H1 (cell line): Measurements from ENCODE around the gene ARG2. TPM values are rescaled to one million over a fixed set of nuclear protein-coding genes. Genes with fewer than 3 reads are reported as not detected.

Experiments used
- CTCF ChIA-PET: fragments of 300-600 bp; sonication (Branson Sonifier 250); formaldehyde crosslinking; loops from one replicate; lab custom pipeline; 2021; ENCODE audit not compliant: partially characterized antibody; lab: Charles Lee
- POLR2A ChIA-PET: fragments of 300-600 bp; sonication (Branson Sonifier 250); formaldehyde crosslinking; loops from one replicate; lab custom pipeline; 2021; ENCODE audit warnings: inconsistent platforms; ENCODE audit not compliant: partially characterized antibody; lab: Charles Lee
- DNase-seq, 2 experiments: peaks; one replicate each; pipeline versions ENCODE4 v3.0.0 to v3.0.0-alpha.2; 2010 to 2022; ENCODE audit warnings: low spot score in 2 of 2, low read depth in 1 of 2, mixed read lengths in 1 of 2
- FAIRE-seq: peaks from 2 replicates; lab custom pipeline; 2011; peaks lifted over from hg19 to GRCh38; lab: Jason Lieb, UNC
- H2AFZ ChIP-seq: 2 replicates; pipeline ENCODE4 v1.8.1; 2012; ENCODE audit warnings: low read length, inconsistent platforms
- H2AK5ac ChIP-seq: 2 replicates; pipeline ENCODE4 v1.6.1; 2013; ENCODE audit warnings: low read depth, low read length
- H2BK120ac ChIP-seq: replicated peaks from 2 replicates; pipeline ENCODE3; 2013; ENCODE audit warnings: low read depth, low read length, inconsistent platforms
- H2BK12ac ChIP-seq: 2 replicates; pipeline ENCODE4 v1.6.1; 2013; ENCODE audit warnings: low read depth, low read length
- H2BK15ac ChIP-seq: 2 replicates; pipeline ENCODE4 v1.6.1; 2013; ENCODE audit warnings: low read length
- H2BK20ac ChIP-seq: 2 replicates; pipeline ENCODE4 v1.6.1; 2013; ENCODE audit warnings: low read length
- H2BK5ac ChIP-seq: 2 replicates; pipeline ENCODE4 v1.6.1; 2013; ENCODE audit warnings: low read depth, low read length
- H3K14ac ChIP-seq: 2 replicates; pipeline ENCODE4 v1.6.1; 2013; ENCODE audit warnings: inconsistent platforms; ENCODE audit not compliant: insufficient read length
- H3K18ac ChIP-seq: 2 replicates; pipeline ENCODE4 v1.6.1; 2013; ENCODE audit warnings: low read length; ENCODE audit errors: extremely low read depth
- H3K23ac ChIP-seq: 2 replicates; pipeline ENCODE4 v1.6.1; 2013; ENCODE audit warnings: inconsistent platforms; ENCODE audit not compliant: insufficient read length
- H3K23me2 ChIP-seq: 2 replicates; pipeline ENCODE4 v1.6.1; 2013; ENCODE audit warnings: low read depth, low read length
- H3K27ac ChIP-seq: 2 replicates; pipeline ENCODE4 v1.6.1; 2011; ENCODE audit warnings: low read depth, low read length, inconsistent platforms
- H3K27me3 ChIP-seq, 4 experiments: replicated peaks in 1 of 4; 1 replicate in 1 of 4; 2 replicates in 3 of 4; pipeline versions ENCODE4 v1.6.1 to v1.8.1; 2011 to 2013; ENCODE audit warnings: low read length in 3 of 4, mild to moderate bottlenecking in 3 of 4, inconsistent platforms in 2 of 4, mixed read lengths in 2 of 4, moderate library complexity in 1 of 4; ENCODE audit not compliant: control insufficient read depth in 3 of 4, insufficient read depth in 3 of 4; ENCODE audit errors: extremely low read depth in 1 of 4
- H3K36me3 ChIP-seq, 4 experiments: 2 replicates each; pipeline versions ENCODE4 v1.6.1 to v1.8.1; 2011 to 2013; ENCODE audit warnings: mild to moderate bottlenecking in 4 of 4, low read length in 3 of 4, moderate library complexity in 2 of 4, control low read depth in 1 of 4, inconsistent platforms in 1 of 4; ENCODE audit not compliant: insufficient read depth in 4 of 4, control insufficient read depth in 2 of 4
- H3K4ac ChIP-seq: replicated peaks from 2 replicates; pipeline ENCODE3; 2013; ENCODE audit warnings: low read length, low read depth, mixed read lengths, inconsistent platforms; ENCODE audit not compliant: insufficient read length
- H3K4me1 ChIP-seq, 4 experiments: replicated peaks in 1 of 4; 1 replicate in 1 of 4; 2 replicates in 3 of 4; pipeline versions ENCODE4 v1.6.1 to v1.8.1; 2011 to 2013; ENCODE audit warnings: low read length in 3 of 4, inconsistent platforms in 2 of 4, mixed read lengths in 1 of 4; ENCODE audit not compliant: insufficient read depth in 4 of 4, control insufficient read depth in 3 of 4
- H3K4me2 ChIP-seq, 2 experiments: 2 replicates each; pipeline versions ENCODE4 v1.6.1 to v1.8.1; 2011 to 2013; ENCODE audit warnings: low read depth in 2 of 2, low read length in 2 of 2, control low read depth in 1 of 2, inconsistent platforms in 1 of 2, mild to moderate bottlenecking in 1 of 2; ENCODE audit not compliant: insufficient read depth in 1 of 2
- H3K4me3 ChIP-seq, 4 experiments: fragments of 200-600, 300-600 bp in 1 of 4; sonication (generic), shearing (Covaris generic), sonication (Bioruptor Twin) in 1 of 4; 2 replicates each; pipeline versions ENCODE4 v1.5.1 to v1.8.1; 2011 to 2016; ENCODE audit warnings: low read length in 4 of 4, low read depth in 3 of 4, control low read depth in 2 of 4, inconsistent platforms in 2 of 4, mild to moderate bottlenecking in 2 of 4, mixed read lengths in 1 of 4, moderate library complexity in 1 of 4; ENCODE audit not compliant: insufficient read depth in 2 of 4; ENCODE audit errors: extremely low read depth in 1 of 4
- H3K56ac ChIP-seq: replicated peaks from 2 replicates; pipeline ENCODE3; 2013; ENCODE audit warnings: low read depth, mild to moderate bottlenecking, mixed read lengths, low read length, inconsistent platforms; ENCODE audit not compliant: insufficient read length
- H3K79me1 ChIP-seq: 2 replicates; pipeline ENCODE4 v1.6.1; 2013; ENCODE audit warnings: low read depth, low read length, control low read depth
- H3K79me2 ChIP-seq, 2 experiments: 2 replicates each; pipeline versions ENCODE4 v1.6.1 to v1.8.1; 2012 to 2013; ENCODE audit warnings: low read length in 2 of 2, mild to moderate bottlenecking in 2 of 2, inconsistent platforms in 1 of 2; ENCODE audit not compliant: insufficient read depth in 2 of 2, control insufficient read depth in 1 of 2
- H3K9ac ChIP-seq, 4 experiments: replicated peaks in 1 of 4; 1 replicate in 1 of 4; 2 replicates in 3 of 4; pipeline versions ENCODE4 v1.6.1 to v1.8.1; 2011 to 2013; ENCODE audit warnings: low read depth in 3 of 4, low read length in 3 of 4, control low read depth in 2 of 4, mild to moderate bottlenecking in 2 of 4, moderate library complexity in 2 of 4, inconsistent platforms in 1 of 4; ENCODE audit errors: extremely low read depth in 1 of 4
- H3K9me3 ChIP-seq, 2 experiments: 2 replicates each; pipeline versions ENCODE4 v1.6.1 to v1.8.1; 2012 to 2013; ENCODE audit warnings: mild to moderate bottlenecking in 2 of 2, moderate library complexity in 2 of 2, control low read depth in 1 of 2, inconsistent platforms in 1 of 2, low read depth in 1 of 2, low read length in 1 of 2, mixed read lengths in 1 of 2; ENCODE audit not compliant: insufficient read depth in 2 of 2
- H4K20me1 ChIP-seq, 2 experiments: replicated peaks in 1 of 2; 2 replicates each; pipeline versions ENCODE3 to v1.8.1; 2011 to 2013; ENCODE audit warnings: inconsistent platforms in 2 of 2, low read length in 2 of 2, mild to moderate bottlenecking in 1 of 2; ENCODE audit not compliant: insufficient read depth in 2 of 2, control insufficient read depth in 1 of 2
- H4K5ac ChIP-seq: 2 replicates; pipeline ENCODE4 v1.6.1; 2013; ENCODE audit warnings: low read length, low read depth, mixed read lengths, inconsistent platforms; ENCODE audit not compliant: insufficient read length
- H4K8ac ChIP-seq: 2 replicates; pipeline ENCODE4 v1.8.0; 2013; ENCODE audit warnings: mild to moderate bottlenecking, moderate library complexity, low read length, inconsistent platforms; ENCODE audit not compliant: insufficient read depth; ENCODE audit errors: extremely low read depth
- H4K91ac ChIP-seq: replicated peaks from 2 replicates; pipeline ENCODE3; 2013; ENCODE audit warnings: low read length, mixed read lengths, inconsistent platforms; ENCODE audit not compliant: insufficient read length
- BACH1 ChIP-seq: IDR thresholded peaks from 2 replicates; pipeline ENCODE4 v1.6.1; 2012; ENCODE audit warnings: low read length, improper control_type of control experiment
- CBX8 ChIP-seq: fragments of 300-800, 300-1000 bp; sonication (generic); IDR thresholded peaks from 2 replicates; pipeline ENCODE4 v1.7.1; 2016; ENCODE audit warnings: low read depth, low read length, borderline replicate concordance
- FOSL1 ChIP-seq: IDR thresholded peaks from 2 replicates; pipeline ENCODE4 v1.6.1; 2011; ENCODE audit warnings: mild to moderate bottlenecking, low read depth, low read length, moderate library complexity; ENCODE audit not compliant: insufficient read depth
- SP2 ChIP-seq: IDR thresholded peaks from 2 replicates; pipeline ENCODE4 v1.6.1; 2012; ENCODE audit warnings: mild to moderate bottlenecking, low read length, inconsistent platforms
- SRF ChIP-seq: IDR thresholded peaks from 2 replicates; pipeline ENCODE4 v1.6.1; 2011; ENCODE audit warnings: mild to moderate bottlenecking, low read depth, low read length, moderate library complexity
- WGBS, 2 experiments: shearing (Covaris generic) in 1 of 2; methylation state at CpG; one replicate each; pipeline versions ENCODE4 v1.1.6 to v1.1.7; 2013 to 2015; ENCODE audit warnings: low lambda C conversion rate in 2 of 2, mixed read lengths in 2 of 2, inconsistent platforms in 1 of 2, low coverage in 1 of 2, missing lambda C conversion rate in 1 of 2; ENCODE audit not compliant: insufficient replicate concordance in 2 of 2, insufficient coverage in 1 of 2, insufficient read length in 1 of 2; ENCODE audit errors: extremely low coverage in 1 of 2, missing lambda C conversion rate in 1 of 2; 5-methylcytosine and 5-hydroxymethylcytosine counted together
- polyA plus RNA-seq, 7 experiments: library from polyadenylated mRNA; depleted of rRNA in 3 of 7; stranded (reverse) in 5 of 7; unstranded in 2 of 7; fragments of >200 nt in 5 of 7; fragments of 200-250 nt in 2 of 7; gene quantifications; 1 replicate in 5 of 7; 2 replicates in 1 of 7; 4 replicates in 1 of 7; pipeline versions ENCODE4 v1.2.1 to v1.2.3, GENCODE V29; 2011 to 2013; ENCODE audit warnings: missing spikeins in 2 of 7, mixed read lengths in 2 of 7
- total RNA-seq: library from RNA; stranded (reverse); fragmentation: NEBNext Ultra II Directional; extraction: Animal tissue kit (Norgen Biotek cat#: 25700); gene quantifications from 2 replicates; pipeline ENCODE4 v1.2.1, GENCODE V29; 2021

Gene ARG2
- total and polyA plus RNA-seq, 2 of the 8 experiments (the other 6 are each of a cell fraction or from before 2014, with no cell fraction given) = 49.9 to 59.1 TPM

DNA sequence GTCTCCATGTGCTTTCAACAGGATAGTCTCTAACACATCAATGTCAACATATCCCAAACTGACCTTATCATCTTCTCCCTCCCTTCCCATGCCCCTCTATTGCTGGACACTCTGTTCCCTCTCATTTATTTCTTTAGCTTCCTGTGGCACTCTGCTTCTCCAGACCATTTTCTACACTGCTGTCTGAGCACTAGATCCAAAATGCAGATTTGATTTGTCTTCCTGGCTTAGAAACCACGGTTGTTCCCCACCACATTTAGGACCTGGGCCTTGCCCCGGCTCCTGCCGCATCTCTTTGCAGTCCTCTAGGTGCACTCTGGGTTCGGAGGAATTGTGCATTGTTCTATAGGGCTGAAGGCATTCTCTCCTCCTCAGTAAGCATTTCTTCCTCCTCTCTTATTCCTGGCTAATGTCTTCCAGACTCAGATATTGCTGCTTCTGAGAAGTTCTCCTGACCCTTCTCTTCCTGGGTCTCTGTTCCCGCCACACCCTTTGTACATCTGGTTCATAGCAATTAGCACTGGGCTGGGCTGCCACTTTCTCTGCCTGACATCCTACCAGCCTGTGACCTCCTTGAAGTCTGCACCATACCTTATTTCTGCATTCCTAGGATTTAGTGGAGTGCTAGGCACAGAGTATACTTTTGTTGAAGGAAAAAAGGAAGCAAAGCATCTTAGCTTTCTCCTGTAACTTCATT is 13.9 kb downstream of the ARG2 start:
- Histone ChIP-seq H3K23me2 (no peaks in the 10 kb centered on the region), H2BK5ac (no peak overlapping the region), H2BK15ac (no peak overlapping the region), H3K27me3 (no peaks in the 10 kb centered on the region), H3K36me3 (no peaks in the 10 kb centered on the region), H4K91ac (no peak overlapping the region), H2BK120ac (no peak overlapping the region), H2BK12ac (no peak overlapping the region), H2AK5ac (no peak overlapping the region), H3K79me1 (no peaks in the 10 kb centered on the region; the same call in 1 of the 2 replicates), H2AFZ (no peak overlapping the region), H3K4ac (no peak overlapping the region), H3K14ac (no peak overlapping the region), H3K4me1 (no peaks in the 10 kb centered on the region), H4K5ac (no peak overlapping the region), H4K20me1 (peaks cover 0 to 4% of the 10 kb centered on the region in 2 experiments), H3K23ac (no peak overlapping the region), H3K9me3 (no peaks in the 10 kb centered on the region), H3K9ac (no peak overlapping the region), H3K27ac (no peak overlapping the region), H3K18ac (no peak overlapping the region), H3K56ac (no peak overlapping the region), H3K4me2 (no peak overlapping the region), H2BK20ac (no peak overlapping the region), H3K79me2 (no peaks in the 10 kb centered on the region), H3K4me3 (no peak overlapping the region), H4K8ac (no peak overlapping the region)
- ChIA-PET CTCF (interaction anchor here (0.7 to 2.4 kb wide), 6 partner anchors 10 to 49 kb away, joined by 3 to 6 read pairs (median 4); no protein-coding TSS in a partner anchor), POLR2A (interaction anchor here (2.0 to 2.4 kb wide), 2 partner anchors 10 to 14 kb away, joined by 7 to 8 read pairs; partner anchors contain the start of gene ARG2)
- WGBS, 2 experiments = 85% methylated on average over 5 of the region's 5 CpGs; no CpG with 5 or more reads in 1 of the 2 experiments
- DNase-seq (no peak), FAIRE-seq (no peak)
- no peak for TF ChIP-seq SRF
- TF ChIP-seq BACH1 = no peak
- TF ChIP-seq FOSL1 = no peak
- no peak for TF ChIP-seq SP2
- TF ChIP-seq CBX8 = no peak
